AG04449 (cell line): ENCODE measurements around the gene ADAMTS17.
"Not testable (repeated sequence)": the region's sequence is repeated elsewhere in the genome, so short reads cannot be mapped to it uniquely, and the experiment has no call there.

Source experiments
- CTCF ChIA-PET: fragments of 350-600 bp; formaldehyde crosslinking; extraction: SDS; loops from one replicate; lab custom pipeline; 2021; ENCODE audit warnings: antibody characterized with exemption; lab: Yijun Ruan, JAX
- POLR2A ChIA-PET: fragments of 400-600, 350-600 bp; formaldehyde crosslinking; extraction: SDS; loops from one replicate; lab custom pipeline; 2020; ENCODE audit warnings: antibody characterized with exemption, inconsistent platforms; lab: Yijun Ruan, JAX
- DNase-seq: peaks from one replicate; pipeline ENCODE4 v3.0.0-alpha.2; 2010; ENCODE audit warnings: low read depth, low spot score
- H3K4me3 ChIP-seq: 2 replicates; pipeline ENCODE4 v1.5.1; 2011; ENCODE audit warnings: low read depth, mild to moderate bottlenecking, control low read depth, low read length
- CTCF ChIP-seq: IDR thresholded peaks from one replicate; pipeline ENCODE4 v1.5.1; 2011; ENCODE audit warnings: mild to moderate bottlenecking, moderate library complexity, low read length, control low read depth, inconsistent platforms; ENCODE audit not compliant: insufficient read depth; ENCODE audit errors: missing control alignments

ADAMTS17 gene

GRCh38 chr15:100083572-100083971 is 258.2 kb downstream of the ADAMTS17 start:
- CTCF ChIA-PET, result no interaction called here
- no peak overlapping the region for H3K4me3 ChIP-seq
- DNase-seq, result no peak
- POLR2A ChIA-PET, result no interaction called here
- no peak for TF ChIP-seq CTCF

GRCh38 chr15:100082761-100083402 is 258.9 kb downstream of the ADAMTS17 start:
- DNase-seq, result no peak
- no peak overlapping the region for H3K4me3 ChIP-seq
- no peak for TF ChIP-seq CTCF
- POLR2A ChIA-PET, result no interaction called here
- CTCF ChIA-PET, result no interaction called here

- CTCF ChIA-PET, result no interaction called here
- H3K4me3 ChIP-seq, result no peak overlapping the region
- DNase-seq, result no peak
- TF ChIP-seq CTCF, result no peak
- POLR2A ChIA-PET, result no interaction called here
Observed at GRCh38 chr15:100081454-100081853, 260.3 kb downstream of the ADAMTS17 start.

- DNase-seq, result no peak
- no peak overlapping the region for H3K4me3 ChIP-seq
- no peak for TF ChIP-seq CTCF
- ChIA-PET POLR2A (no interaction called here), CTCF (no interaction called here)
Observed at GRCh38 chr15:100078511-100079220, 263.1 kb downstream of the ADAMTS17 start.

GRCh38 chr15:100075229-100075628 is 266.5 kb downstream of the ADAMTS17 start:
- POLR2A ChIA-PET, result no interaction called here
- CTCF ChIA-PET, result no interaction called here
- no peak for TF ChIP-seq CTCF
- no peak overlapping the region for H3K4me3 ChIP-seq
- DNase-seq, result no peak

- POLR2A ChIA-PET, result no interaction called here
- H3K4me3 ChIP-seq, result no peak overlapping the region
- DNase-seq, result no peak
- no peak for TF ChIP-seq CTCF
- CTCF ChIA-PET, result no interaction called here
Observed at GRCh38 chr15:100073982-100074381, 267.8 kb downstream of the ADAMTS17 start.

GRCh38 chr15:100066521-100067280 is 275.1 kb downstream of the ADAMTS17 start:
- POLR2A ChIA-PET, DNase-seq, H3K4me3 ChIP-seq, CTCF ChIA-PET: not testable (repeated sequence)
